HG02678 (cell line): ENCODE data around the gene GABRA6.

Experiments used
- ATAC-seq: cut with Tn5 transposase; IDR thresholded peaks from one replicate; pipeline ENCODE4 v1.9.1; 2021; ENCODE audit warnings: mild to moderate bottlenecking, moderate library complexity; ENCODE audit not compliant: unreplicated experiment

GABRA6 gene

DNA sequence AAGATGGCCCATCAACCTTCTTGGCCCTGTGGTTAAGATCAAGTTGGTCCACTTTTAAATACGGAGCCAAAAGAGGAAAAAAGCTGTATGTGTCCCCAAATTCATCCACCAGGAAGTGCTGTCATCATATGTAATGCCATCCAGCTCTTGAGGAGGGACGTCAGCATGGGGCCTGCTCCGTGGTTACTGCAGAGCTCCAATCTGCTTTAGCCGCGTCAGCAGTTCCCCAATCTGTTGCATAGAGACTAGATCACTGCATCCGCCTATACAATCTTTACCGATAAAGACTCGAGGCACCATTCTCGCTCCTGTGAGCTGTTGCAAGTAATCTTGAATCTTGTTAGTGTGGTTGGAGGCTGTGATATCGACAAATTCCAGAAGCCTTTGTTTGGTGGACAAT is 65.7 kb downstream of the GABRA6 start:
- no peak for ATAC-seq
